ENCODE data around the gene COL18A1. TPM values are rescaled to one million over a fixed set of nuclear protein-coding genes. Genes with fewer than 3 reads are reported as not detected.

The COL18A1 gene
- total RNA-seq, 1 experiment from 2014 or later: 676 TPM

GRCh38 chr21:45505416-45506021 lies 100.6 kb downstream of the COL18A1 start:
- no peak for DNase-seq (ENCODE audit: low read depth, low spot score)
- Histone ChIP-seq H3K4me1 (ENCODE audit: control insufficient read depth, insufficient read depth, low read length) (peaks cover 3% of the 10 kb centered on the region; the same call in 1 of the 2 replicates), H3K27ac (ENCODE audit: low read length) (no peak overlapping the region), H3K4me3 (ENCODE audit: low read depth in 2 of 2, low read length in 2 of 2) (no peak overlapping the region), H3K9me3 (ENCODE audit: control insufficient read depth, insufficient read depth, low read depth, low read length) (no peaks in the 10 kb centered on the region), H3K27me3 (ENCODE audit: control insufficient read depth, insufficient read depth, low read length) (no peaks in the 10 kb centered on the region), H3K36me3 (ENCODE audit: control insufficient read depth, insufficient read depth, low read length) (no peaks in the 10 kb centered on the region; the same call in none of the 2 replicates)
- in situ Hi-C loops (cut with HindIII; ENCODE audit: low pct_unique_long_range_greater_than_20kb, low sequenced_read_pairs): no loop called here
- intact Hi-C loops (cut with micrococcal nuclease; ENCODE audit: unreplicated experiment): no loop called here
- TF ChIP-seq TCF7L2 (IDR thresholded peaks at IDR 0.05; ENCODE audit: low read depth, low read length) (no peak), POLR2AphosphoS5 (IDR thresholded peaks at IDR 0.05; ENCODE audit: low read depth, low read length) (no peak), REST (IDR thresholded peaks at IDR 0.05; ENCODE audit: insufficient read depth in 1 of 2, low read depth in 2 of 2, low read length in 1 of 2) (no peak), CTCF (IDR thresholded peaks at IDR 0.05) (no peak), SIN3A (IDR thresholded peaks at IDR 0.05; ENCODE audit: borderline replicate concordance, insufficient read depth, low read depth, low read length) (no peak)
- ChIA-PET CTCF (no interaction called here), POLR2A (no interaction called here)
- ATAC-seq: no peak
- no TSS peak for BruUV-seq (replicated peaks)

GRCh38 chr21:45506241-45506817 lies 101.4 kb downstream of the COL18A1 start:
- no peak overlapping the region for H3K27ac ChIP-seq (ENCODE audit: low read length)
- DNase-seq (ENCODE audit: low read depth, low spot score): no peak
- CTCF ChIA-PET: no interaction called here
- in situ Hi-C loops (cut with HindIII; ENCODE audit: low pct_unique_long_range_greater_than_20kb, low sequenced_read_pairs): no loop called here
- TF ChIP-seq POLR2AphosphoS5 (IDR thresholded peaks at IDR 0.05; ENCODE audit: low read depth, low read length) (peak; percentile 15; the same call in 1 of the 2 replicates), SIN3A (IDR thresholded peaks at IDR 0.05; ENCODE audit: borderline replicate concordance, insufficient read depth, low read depth, low read length) (no peak), CTCF (IDR thresholded peaks at IDR 0.05) (no peak), REST (IDR thresholded peaks at IDR 0.05; ENCODE audit: insufficient read depth in 1 of 2, low read depth in 2 of 2, low read length in 1 of 2) (no peak), TCF7L2 (IDR thresholded peaks at IDR 0.05; ENCODE audit: low read depth, low read length) (no peak)
- ATAC-seq: peak; percentile 9; the same call in 1 of the 2 replicates
- intact Hi-C loops (cut with micrococcal nuclease; ENCODE audit: unreplicated experiment): no loop called here
- H3K27me3 ChIP-seq (ENCODE audit: control insufficient read depth, insufficient read depth, low read length): no peaks in the 10 kb centered on the region
- no peaks in the 10 kb centered on the region for H3K9me3 ChIP-seq (ENCODE audit: control insufficient read depth, insufficient read depth, low read depth, low read length)
- H3K36me3 ChIP-seq (ENCODE audit: control insufficient read depth, insufficient read depth, low read length): no peaks in the 10 kb centered on the region; the same call in 1 of the 2 replicates
- peaks cover 5% of the 10 kb centered on the region for H3K4me1 ChIP-seq (ENCODE audit: control insufficient read depth, insufficient read depth, low read length)
- POLR2A ChIA-PET: no interaction called here
- H3K4me3 ChIP-seq (ENCODE audit: low read depth in 2 of 2, low read length in 2 of 2): no peak overlapping the region
- BruUV-seq (replicated peaks): no TSS peak

Measured in Panc1 (cell line).